Neural cell (in vitro differentiated cells): Measurements from ENCODE around the gene ARHGEF10L. TPM values are rescaled to one million over a fixed set of nuclear protein-coding genes. Genes with fewer than 3 reads are reported as not detected.

ENCODE experiments used
- H2AFZ ChIP-seq: fragments of 200-600, 300-800 bp; sonication (generic), shearing (Covaris generic); 2 replicates; pipeline ENCODE4 v1.6.0; 2014; ENCODE audit warnings: low read depth, mild to moderate bottlenecking, antibody characterized with exemption, low read length, moderate library complexity
- H3F3A ChIP-seq: fragments of 200-600 bp; shearing (Covaris generic); 2 replicates; pipeline ENCODE4 v1.6.1; 2016; ENCODE audit warnings: mild to moderate bottlenecking, moderate library complexity, mixed read lengths, antibody characterized with exemption, low read length; ENCODE audit not compliant: insufficient read depth, poor library complexity, severe bottlenecking
- H3K27ac ChIP-seq: fragments of 200-600, 300-800 bp; sonication (generic), shearing (Covaris generic); 2 replicates; pipeline ENCODE4 v1.5.1; 2014; ENCODE audit warnings: mild to moderate bottlenecking, low read length, moderate library complexity
- H3K27me3 ChIP-seq: fragments of 300-800, 200-600 bp; sonication (generic), shearing (Covaris generic); 2 replicates; pipeline ENCODE4 v1.6.0; 2014; ENCODE audit warnings: mild to moderate bottlenecking, low read depth, low read length, moderate library complexity; ENCODE audit not compliant: insufficient read depth
- H3K36me3 ChIP-seq: fragments of 300-800, 200-600 bp; sonication (generic), shearing (Covaris generic); 2 replicates; pipeline ENCODE4 v1.5.1; 2014; ENCODE audit warnings: mild to moderate bottlenecking, antibody characterized with exemption, low read length, moderate library complexity; ENCODE audit not compliant: insufficient read depth
- H3K4me2 ChIP-seq: fragments of 300-800, 200-600 bp; sonication (generic), shearing (Covaris generic); 2 replicates; pipeline ENCODE4 v1.6.0; 2014; ENCODE audit warnings: mild to moderate bottlenecking, low read length
- H3K4me3 ChIP-seq: fragments of 300-800, 200-600 bp; sonication (generic), shearing (Covaris generic); 2 replicates; pipeline ENCODE4 v1.5.1; 2014; ENCODE audit warnings: mild to moderate bottlenecking, low read length, moderate library complexity
- H3K79me2 ChIP-seq: fragments of 200-600 bp; shearing (Covaris generic); replicated peaks from 2 replicates; pipeline ENCODE4 v1.6.0; 2014; ENCODE audit warnings: mild to moderate bottlenecking, low read length, moderate library complexity; ENCODE audit not compliant: insufficient read depth
- H3K9ac ChIP-seq: fragments of 300-800, 200-600 bp; sonication (generic), shearing (Covaris generic); 2 replicates; pipeline ENCODE4 v1.6.1; 2016; ENCODE audit warnings: mild to moderate bottlenecking, low read length, mixed read lengths
- H3K9me2 ChIP-seq: fragments of 200-600 bp; shearing (Covaris generic); 2 replicates; pipeline ENCODE4 v1.6.1; 2016; ENCODE audit warnings: mild to moderate bottlenecking, low read length, mixed read lengths; ENCODE audit not compliant: insufficient read depth
- H3K9me3 ChIP-seq: fragments of 200-600, 300-800 bp; sonication (generic), shearing (Covaris generic); 2 replicates; pipeline ENCODE4 v1.6.1; 2016; ENCODE audit warnings: mild to moderate bottlenecking, mixed run types, low read length, moderate library complexity, mixed read lengths
- H4K20me1 ChIP-seq: fragments of 200-600 bp; shearing (Covaris generic); 2 replicates; pipeline ENCODE4 v1.6.1; 2016; ENCODE audit warnings: mild to moderate bottlenecking, mixed run types; ENCODE audit not compliant: insufficient read depth
- CTCF ChIP-seq: fragments of 450-650 bp; IDR thresholded peaks from 2 replicates; pipeline ENCODE4 v1.5.1; 2014; ENCODE audit warnings: antibody characterized with exemption, mild to moderate bottlenecking, moderate library complexity; ENCODE audit not compliant: poor library complexity, severe bottlenecking
- EP300 ChIP-seq: fragments of 450-650 bp; conservative IDR thresholded peaks from 2 replicates; pipeline ENCODE4 v1.6.1; 2014; ENCODE audit warnings: antibody characterized with exemption, mild to moderate bottlenecking, moderate library complexity; ENCODE audit not compliant: poor library complexity, severe bottlenecking
- EZH2 ChIP-seq: fragments of 200-600, 300-800 bp; shearing (Covaris generic), sonication (generic); IDR thresholded peaks from 2 replicates; pipeline ENCODE4 v1.6.1; 2014; ENCODE audit warnings: antibody characterized with exemption, low read length, borderline replicate concordance, mild to moderate bottlenecking; ENCODE audit not compliant: insufficient read depth, poor library complexity, severe bottlenecking
- MXI1 ChIP-seq: fragments of 450-650 bp; conservative IDR thresholded peaks from 2 replicates; pipeline ENCODE4 v1.6.1; 2014; ENCODE audit warnings: antibody characterized with exemption, mild to moderate bottlenecking; ENCODE audit not compliant: poor library complexity, severe bottlenecking
- POLR2AphosphoS5 ChIP-seq: IDR thresholded peaks from 2 replicates; pipeline ENCODE4 v1.6.1; 2012
- RAD21 ChIP-seq: fragments of 450-650 bp; conservative IDR thresholded peaks from 2 replicates; pipeline ENCODE4 v1.6.1; 2014; ENCODE audit warnings: antibody characterized with exemption, mild to moderate bottlenecking, moderate library complexity
- REST ChIP-seq: IDR thresholded peaks from 2 replicates; pipeline ENCODE4 v1.6.1; 2012; ENCODE audit warnings: borderline replicate concordance
- SMC3 ChIP-seq: fragments of 450-650 bp; conservative IDR thresholded peaks from 2 replicates; pipeline ENCODE4 v1.6.1; 2014; ENCODE audit warnings: antibody characterized with exemption, mild to moderate bottlenecking, moderate library complexity; ENCODE audit not compliant: poor library complexity
- TAF1 ChIP-seq: IDR thresholded peaks from 2 replicates; pipeline ENCODE4 v1.6.1; 2012; ENCODE audit warnings: low read depth
- polyA plus RNA-seq: library from polyadenylated mRNA; depleted of rRNA; stranded (reverse); fragments of >200 nt; gene quantifications from 2 replicates; pipeline ENCODE4 v1.2.3, GENCODE V29; 2014

Gene ARHGEF10L
- polyA plus RNA-seq, 1 donor from 2014 or later, result 123 TPM

- H3K9me2 ChIP-seq, result no peaks in the 10 kb centered on the region
- no peaks in the 10 kb centered on the region for H3K9me3 ChIP-seq
- no peaks in the 10 kb centered on the region for H3K79me2 ChIP-seq
- no peak overlapping the region for H3K4me3 ChIP-seq
- no peaks in the 10 kb centered on the region for H4K20me1 ChIP-seq
- no peak overlapping the region for H3K27ac ChIP-seq
- no peak overlapping the region for H3K9ac ChIP-seq
- no peaks in the 10 kb centered on the region for H3F3A ChIP-seq
- no peaks in the 10 kb centered on the region for H3K27me3 ChIP-seq
- H2AFZ ChIP-seq, result no peak overlapping the region
- H3K4me2 ChIP-seq, result no peak overlapping the region
- TF ChIP-seq TAF1, result no peak
- TF ChIP-seq EP300, result no peak
- TF ChIP-seq EZH2, result no peak
- no peak for TF ChIP-seq RAD21
- H3K36me3 ChIP-seq, result no peaks in the 10 kb centered on the region
Measured at GRCh38 chr1:17668624-17669175, 129.2 kb downstream of the ARHGEF10L start.

- Histone ChIP-seq H3K9ac (no peak overlapping the region), H3K9me3 (no peaks in the 10 kb centered on the region), H4K20me1 (no peaks in the 10 kb centered on the region), H3K4me2 (no peak overlapping the region), H3K9me2 (no peaks in the 10 kb centered on the region), H3K36me3 (no peaks in the 10 kb centered on the region), H3K27ac (no peak overlapping the region), H3K79me2 (no peaks in the 10 kb centered on the region), H3F3A (no peaks in the 10 kb centered on the region), H3K4me3 (no peak overlapping the region), H2AFZ (no peak overlapping the region), H3K27me3 (no peaks in the 10 kb centered on the region)
- TF ChIP-seq SMC3 (no peak), MXI1 (no peak), EP300 (no peak), POLR2AphosphoS5 (no peak), TAF1 (no peak), EZH2 (no peak), REST (no peak), RAD21 (no peak), CTCF (no peak)
Measured at GRCh38 chr1:17669305-17669704, 129.8 kb downstream of the ARHGEF10L start.
